ENCODE data around the gene PITX2. TPM values are rescaled to one million over a fixed set of nuclear protein-coding genes. Genes with fewer than 3 reads are reported as not detected.

PITX2 gene
- total and polyA plus RNA-seq, 2 of the 8 experiments (the other 6 are each of a cell fraction or from before 2014, with no cell fraction given), result 0.09 to 0.67 TPM

DNA sequence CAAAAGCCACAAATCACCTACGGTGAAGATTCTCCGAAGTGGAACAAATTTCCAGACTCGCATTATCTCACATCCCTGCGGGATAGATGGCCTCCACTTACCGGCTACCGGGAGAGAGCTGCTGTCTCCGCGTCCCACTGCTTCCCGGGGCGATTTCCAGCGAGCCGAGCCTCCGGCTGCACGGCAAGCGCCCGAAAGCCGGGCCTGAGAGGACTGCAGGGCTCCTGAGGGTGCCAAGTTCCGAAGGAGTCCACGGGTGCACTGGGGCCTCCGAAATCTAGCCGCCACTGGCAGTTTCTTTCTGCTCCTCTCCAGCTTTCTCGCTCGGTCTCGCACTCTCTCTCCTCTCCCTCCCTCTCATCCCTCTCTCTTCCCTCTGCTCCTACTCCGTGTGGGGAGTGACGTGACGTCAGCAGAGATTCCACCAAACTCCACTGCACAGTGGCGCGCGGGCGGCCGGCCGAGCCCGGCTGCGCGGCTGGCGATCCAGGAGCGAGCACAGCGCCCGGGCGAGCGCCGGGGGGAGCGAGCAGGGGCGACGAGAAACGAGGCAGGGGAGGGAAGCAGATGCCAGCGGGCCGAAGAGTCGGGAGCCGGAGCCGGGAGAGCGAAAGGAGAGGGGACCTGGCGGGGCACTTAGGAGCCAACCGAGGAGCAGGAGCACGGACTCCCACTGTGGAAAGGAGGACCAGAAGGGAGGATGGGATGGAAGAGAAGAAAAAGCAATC, 14.0 kb upstream of the PITX2 start (continued):
- 0 out of 2 replicates have a peak, but pooled peaks have one; percentile 58 for TF ChIP-seq YY1 (IDR thresholded peaks at IDR 0.05; ENCODE audit: low read depth, low read length)
- no peak for TF ChIP-seq NANOG (IDR thresholded peaks at IDR 0.05; ENCODE audit: insufficient read depth, low read depth, low read length, poor library complexity, severe bottlenecking)
- no peak for TF ChIP-seq EP300 (IDR thresholded peaks at IDR 0.05; ENCODE audit: borderline replicate concordance in 1 of 2, low read depth in 2 of 2, low read length in 2 of 2)
- TF ChIP-seq, protein P1, sequence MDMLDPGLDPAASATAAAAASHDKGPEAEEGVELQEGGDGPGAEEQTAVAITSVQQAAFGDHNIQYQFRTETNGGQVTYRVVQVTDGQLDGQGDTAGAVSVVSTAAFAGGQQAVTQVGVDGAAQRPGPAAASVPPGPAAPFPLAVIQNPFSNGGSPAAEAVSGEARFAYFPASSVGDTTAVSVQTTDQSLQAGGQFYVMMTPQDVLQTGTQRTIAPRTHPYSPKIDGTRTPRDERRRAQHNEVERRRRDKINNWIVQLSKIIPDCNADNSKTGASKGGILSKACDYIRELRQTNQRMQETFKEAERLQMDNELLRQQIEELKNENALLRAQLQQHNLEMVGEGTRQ (IDR thresholded peaks at IDR 0.05; ENCODE audit: low read length), result no peak
- TF ChIP-seq, protein P2, sequence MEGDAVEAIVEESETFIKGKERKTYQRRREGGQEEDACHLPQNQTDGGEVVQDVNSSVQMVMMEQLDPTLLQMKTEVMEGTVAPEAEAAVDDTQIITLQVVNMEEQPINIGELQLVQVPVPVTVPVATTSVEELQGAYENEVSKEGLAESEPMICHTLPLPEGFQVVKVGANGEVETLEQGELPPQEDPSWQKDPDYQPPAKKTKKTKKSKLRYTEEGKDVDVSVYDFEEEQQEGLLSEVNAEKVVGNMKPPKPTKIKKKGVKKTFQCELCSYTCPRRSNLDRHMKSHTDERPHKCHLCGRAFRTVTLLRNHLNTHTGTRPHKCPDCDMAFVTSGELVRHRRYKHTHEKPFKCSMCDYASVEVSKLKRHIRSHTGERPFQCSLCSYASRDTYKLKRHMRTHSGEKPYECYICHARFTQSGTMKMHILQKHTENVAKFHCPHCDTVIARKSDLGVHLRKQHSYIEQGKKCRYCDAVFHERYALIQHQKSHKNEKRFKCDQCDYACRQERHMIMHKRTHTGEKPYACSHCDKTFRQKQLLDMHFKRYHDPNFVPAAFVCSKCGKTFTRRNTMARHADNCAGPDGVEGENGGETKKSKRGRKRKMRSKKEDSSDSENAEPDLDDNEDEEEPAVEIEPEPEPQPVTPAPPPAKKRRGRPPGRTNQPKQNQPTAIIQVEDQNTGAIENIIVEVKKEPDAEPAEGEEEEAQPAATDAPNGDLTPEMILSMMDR (IDR thresholded peaks at IDR 0.05; ENCODE audit: control extremely low read depth in 1 of 3, insufficient read depth in 1 of 3, low read depth in 1 of 3, low read length in 3 of 3), result no peak
- no peak for TF ChIP-seq GTF2F1 (IDR thresholded peaks at IDR 0.05; ENCODE audit: borderline replicate concordance, low read depth, low read length)
- TF ChIP-seq RFX5 (IDR thresholded peaks at IDR 0.05; ENCODE audit: borderline replicate concordance, low read depth, low read length), result no peak
- TF ChIP-seq, protein P3, sequence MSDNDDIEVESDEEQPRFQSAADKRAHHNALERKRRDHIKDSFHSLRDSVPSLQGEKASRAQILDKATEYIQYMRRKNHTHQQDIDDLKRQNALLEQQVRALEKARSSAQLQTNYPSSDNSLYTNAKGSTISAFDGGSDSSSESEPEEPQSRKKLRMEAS (IDR thresholded peaks at IDR 0.05), result 0 out of 2 replicates have a peak, but pooled peaks have one; percentile 3
- no peak for TF ChIP-seq TBP (IDR thresholded peaks at IDR 0.05; ENCODE audit: low read depth, low read length)
- TF ChIP-seq SP1 (IDR thresholded peaks at IDR 0.05; ENCODE audit: low read depth, low read length), result peak; percentile 43; the same call in 1 of the 2 replicates
- TF ChIP-seq TAF7 (optimal IDR thresholded peaks at IDR 0.05; ENCODE audit: borderline replicate concordance, low read depth, low read length), result no peak
- peak; percentile 61 for TF ChIP-seq EZH2 (IDR thresholded peaks at IDR 0.05; ENCODE audit: low read depth, low read length, severe bottlenecking)
- peak; percentile 81 to 86; a peak in 2 of 4 replicates for TF ChIP-seq HDAC2 (IDR thresholded peaks at IDR 0.05; ENCODE audit: borderline replicate concordance in 1 of 2, low read depth in 2 of 2, low read length in 2 of 2)
- TF ChIP-seq BRCA1 (IDR thresholded peaks at IDR 0.05; ENCODE audit: low read depth, low read length), result no peak
- no peak for TF ChIP-seq SP4 (IDR thresholded peaks at IDR 0.05; ENCODE audit: low read length)
- TF ChIP-seq JUN (IDR thresholded peaks at IDR 0.05; ENCODE audit: low read depth, low read length), result no peak
- TF ChIP-seq RBBP5 (IDR thresholded peaks at IDR 0.05; ENCODE audit: borderline replicate concordance, low read depth, low read length), result peak; percentile 97
- no peak for TF ChIP-seq CHD2 (IDR thresholded peaks at IDR 0.05; ENCODE audit: low read length)
- TF ChIP-seq FOSL1 (IDR thresholded peaks at IDR 0.05; ENCODE audit: insufficient read depth, low read depth, low read length), result no peak
- TF ChIP-seq SRF (IDR thresholded peaks at IDR 0.05; ENCODE audit: low read depth, low read length), result no peak
